HG03565 (cell line): ENCODE measurements around the gene TDRD1.

Experiments
- ATAC-seq: cut with Tn5 transposase; IDR thresholded peaks from one replicate; pipeline ENCODE4 v1.9.1; 2021; ENCODE audit warnings: mild to moderate bottlenecking, moderate library complexity; ENCODE audit not compliant: unreplicated experiment

The TDRD1 gene

DNA sequence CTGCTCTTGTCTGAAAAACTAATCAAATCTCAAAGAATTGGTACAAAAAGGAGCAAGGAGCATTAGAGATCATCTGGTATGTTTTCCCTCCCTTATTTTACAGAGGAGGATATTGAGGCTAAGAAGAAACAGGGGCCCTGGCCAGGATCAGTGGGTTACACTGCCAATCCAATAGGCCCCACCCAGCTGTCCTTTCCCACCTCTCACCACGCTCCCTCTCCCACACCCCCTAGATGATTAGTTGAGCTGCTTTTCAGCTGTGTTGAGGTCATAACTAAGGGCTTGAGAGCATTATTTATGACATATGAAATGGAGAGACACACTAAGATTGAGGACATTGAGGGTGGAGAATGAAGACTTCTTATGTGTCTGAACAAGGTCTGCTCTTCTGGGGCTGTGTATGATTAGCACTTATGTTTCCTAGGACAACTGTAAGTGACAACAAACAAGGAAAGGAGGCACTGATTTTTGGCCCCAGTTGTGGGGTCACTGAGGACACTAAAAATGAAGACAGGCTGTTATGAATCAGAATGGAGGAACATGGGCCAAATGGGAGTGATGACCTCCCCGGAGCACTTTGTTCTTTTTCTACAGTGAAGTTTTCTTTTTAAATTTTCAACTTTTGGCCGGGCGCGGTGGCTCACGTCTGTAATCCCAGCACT, 86.4 kb downstream of the TDRD1 start:
- no peak for ATAC-seq

DNA sequence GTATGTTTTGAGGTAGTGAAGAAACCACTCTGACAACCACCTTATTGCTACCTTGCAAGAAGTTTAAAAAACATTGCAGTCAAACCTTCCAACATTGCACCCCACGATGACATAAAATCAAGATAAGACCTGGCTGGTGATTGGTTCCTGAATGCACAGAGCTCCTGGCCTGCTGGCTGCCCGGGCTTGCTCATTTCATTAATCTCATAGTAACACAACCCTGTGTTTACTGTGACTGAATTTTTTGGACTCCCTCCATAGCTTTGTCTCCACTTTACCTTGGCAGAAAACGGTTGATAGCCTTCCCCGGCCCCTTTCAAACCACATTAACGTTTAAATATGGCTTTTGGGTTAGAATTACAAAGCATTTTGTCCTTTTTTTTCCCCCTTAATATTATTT, 87.4 kb downstream of the TDRD1 start:
- no peak for ATAC-seq

- ATAC-seq = no peak
Observed at GRCh38 chr10:114271075-114271778, 92.1 kb downstream of the TDRD1 start.

GRCh38 chr10:114271779-114272167, 92.6 kb downstream of the TDRD1 start:
- no peak for ATAC-seq

DNA sequence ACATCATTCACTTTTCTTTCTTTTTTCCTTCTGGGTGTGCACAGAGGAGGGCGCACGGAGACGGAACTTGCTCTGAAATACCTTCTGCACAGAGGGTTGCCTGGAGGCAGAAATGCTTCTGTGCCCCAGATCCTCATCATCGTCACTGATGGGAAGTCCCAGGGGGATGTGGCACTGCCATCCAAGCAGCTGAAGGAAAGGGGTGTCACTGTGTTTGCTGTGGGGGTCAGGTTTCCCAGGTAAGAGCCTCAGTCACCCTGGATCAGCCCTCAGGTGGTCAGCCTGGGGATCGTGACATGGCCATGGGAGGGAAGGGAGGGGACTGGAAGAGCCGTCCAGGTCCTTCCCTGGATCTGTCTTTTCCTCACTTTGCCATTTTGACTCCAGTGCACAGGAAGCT, 93.5 kb downstream of the TDRD1 start:
- no peak for ATAC-seq

- ATAC-seq = no peak
Observed at GRCh38 chr10:114273910-114274309, 94.8 kb downstream of the TDRD1 start.

GRCh38 chr10:114274616-114275453, 95.7 kb downstream of the TDRD1 start:
- no peak for ATAC-seq

- ATAC-seq = no peak
Observed at GRCh38 chr10:114276066-114276465, 96.9 kb downstream of the TDRD1 start.

- no peak for ATAC-seq
Observed at GRCh38 chr10:114276671-114277070, 97.5 kb downstream of the TDRD1 start.

DNA sequence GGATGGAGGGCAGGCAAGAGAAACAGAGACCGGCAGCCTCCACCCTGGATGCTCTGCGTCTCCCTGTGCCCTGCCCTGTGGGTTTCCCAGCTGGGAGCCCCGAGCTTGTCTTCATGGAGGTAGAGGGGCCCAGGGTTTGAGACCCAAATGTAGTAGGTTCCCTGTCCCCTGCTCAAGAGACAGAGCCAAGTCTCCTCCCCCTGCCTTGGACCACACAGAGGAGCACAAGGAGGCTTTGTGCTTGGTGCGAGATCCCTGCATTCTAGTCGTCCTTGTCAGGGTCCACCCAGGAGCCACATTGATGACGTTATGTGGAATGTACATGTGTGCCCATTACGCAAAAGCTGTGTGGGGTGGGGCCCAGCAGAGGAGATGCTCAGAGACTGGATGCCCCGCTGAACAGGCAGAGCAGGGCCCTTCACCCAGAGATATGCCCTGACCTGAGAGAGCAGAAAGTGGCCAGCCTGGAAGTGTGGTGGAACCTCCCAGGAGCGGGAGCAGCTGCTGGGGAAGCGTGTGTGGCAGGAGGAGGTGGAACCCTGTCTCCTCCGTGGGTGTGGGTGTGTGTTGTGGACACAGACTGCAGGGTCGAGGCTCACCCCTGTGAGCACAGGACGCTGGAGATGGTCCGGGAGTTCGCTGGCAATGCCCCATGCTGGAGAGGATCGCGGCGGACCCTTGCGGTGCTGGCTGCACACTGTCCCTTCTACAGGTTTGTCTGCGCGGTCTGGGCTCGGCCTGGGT, 99.2 kb downstream of the TDRD1 start:
- ATAC-seq = no peak

GRCh38 chr10:114278884-114279191, 99.7 kb downstream of the TDRD1 start:
- no peak for ATAC-seq

DNA sequence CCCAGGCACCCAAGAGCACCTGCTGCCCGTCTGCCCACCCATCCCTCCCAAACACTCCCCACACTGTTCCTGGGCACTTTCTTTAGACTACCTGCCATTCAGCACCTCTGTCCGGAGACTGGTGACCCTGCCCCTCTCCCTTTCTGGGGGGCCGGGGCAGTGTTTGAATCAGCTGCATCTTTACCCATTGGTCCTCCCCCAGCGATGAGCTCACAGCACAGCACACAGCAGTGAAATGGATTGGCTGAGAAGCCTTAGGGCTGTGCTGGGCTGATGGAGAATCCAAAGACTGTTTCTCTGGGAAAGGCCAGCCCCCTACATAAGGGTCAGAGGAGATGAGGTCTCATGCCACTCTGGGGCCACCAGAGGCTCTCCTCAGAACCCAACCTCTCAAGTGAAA, 100.1 kb downstream of the TDRD1 start:
- ATAC-seq = no peak

GRCh38 chr10:114279901-114280644, 100.9 kb downstream of the TDRD1 start:
- no peak for ATAC-seq

GRCh38 chr10:114281006-114281405, 101.9 kb downstream of the TDRD1 start:
- ATAC-seq = no peak

DNA sequence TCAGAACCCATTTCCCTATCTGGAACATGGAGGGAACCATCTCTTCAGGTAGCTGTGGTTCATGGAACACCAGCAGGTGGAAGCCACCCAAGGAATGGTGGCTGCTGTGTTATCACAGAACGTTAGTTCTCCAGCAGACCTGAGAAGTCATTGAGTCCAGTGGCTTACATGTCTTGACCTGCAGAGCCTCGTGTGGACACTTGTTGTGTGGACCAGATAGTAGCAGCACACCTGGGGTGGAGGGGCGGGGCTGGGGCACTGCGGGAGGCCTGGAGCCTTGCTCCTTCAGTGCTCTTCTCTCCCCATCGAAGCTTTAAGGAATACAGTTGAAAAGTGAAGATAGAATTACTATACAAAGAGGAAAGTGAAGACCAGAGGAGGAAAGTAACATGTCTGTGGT, 102.3 kb downstream of the TDRD1 start:
- no peak for ATAC-seq
